ENCODE data around the gene NHP2. TPM values are rescaled to one million over a fixed set of nuclear protein-coding genes. Genes with fewer than 3 reads are reported as not detected.

The NHP2 gene
- total RNA-seq, 4 donors from 2014 or later: 139 to 290 (median 159) TPM

GRCh38 chr5:178104492-178104891 is 49.2 kb downstream of the NHP2 start:
- WGBS, 2 donors: 51 to 63% methylated on average over 5 of the region's 5 CpGs
- Histone ChIP-seq H3K4me3 (no peak overlapping the region), H3K4me1 (no peaks in the 10 kb centered on the region), H3K36me3 (no peaks in the 10 kb centered on the region), H3K9me3 (no peaks in the 10 kb centered on the region), H3K27me3 (peaks cover 0 to 15% of the 10 kb centered on the region in 2 donors), H3K27ac (no peak overlapping the region)
- TF ChIP-seq CTCF (IDR thresholded peaks at IDR 0.05) (no peak), POLR2A (IDR thresholded peaks at IDR 0.05) (no peak), EP300 (IDR thresholded peaks at IDR 0.05) (no peak)
- no peak for DNase-seq (ENCODE audit: low spot score in 2 of 2)

- no peak overlapping the region for H3K4me3 ChIP-seq
- no peaks in the 10 kb centered on the region for H3K4me1 ChIP-seq
- no peaks in the 10 kb centered on the region for H3K36me3 ChIP-seq
- no peak overlapping the region for H3K27ac ChIP-seq
- H3K9me3 ChIP-seq: no peaks in the 10 kb centered on the region
- TF ChIP-seq POLR2A (IDR thresholded peaks at IDR 0.05): no peak
- no peak for TF ChIP-seq CTCF (IDR thresholded peaks at IDR 0.05)
- no peak for TF ChIP-seq EP300 (IDR thresholded peaks at IDR 0.05)
- DNase-seq (ENCODE audit: low spot score in 2 of 2): no peak
- H3K27me3 ChIP-seq: peaks cover 0 to 15% of the 10 kb centered on the region in 2 donors
- WGBS, 2 donors: 79 to 84% methylated on average over 12 of the region's 12 CpGs
These were observed 50.1 kb downstream of the NHP2 start for GRCh38 chr5:178103612-178104011.

Other genes with a start within 250 kb of the NHP2 start
- not detected for gene PROP1, start 157.6 kb downstream of the NHP2 start, total RNA-seq
- 1 to 10 TPM in 1 of 4 donors, under 1 TPM in 3; 0.84 to 1.3 (median 0.94) TPM for gene N4BP3, start 40.4 kb downstream of the NHP2 start, total RNA-seq
- gene RMND5B, start 22.9 kb downstream of the NHP2 start, total RNA-seq: 10 to 100 TPM; 43.1 to 58.8 (median 53.0) TPM
- not detected for gene GMCL2, start 33.5 kb upstream of the NHP2 start, total RNA-seq
- 100 to 1,000 TPM in 3 of 4 donors, 10 to 100 TPM in 1; 92.0 to 135 (median 122) TPM for gene HNRNPAB, start 50.6 kb upstream of the NHP2 start, total RNA-seq
- gene PHYKPL, start 78.9 kb upstream of the NHP2 start, total RNA-seq: 100 to 1,000 TPM in 2 of 4 donors, 10 to 100 TPM in 2; 77.2 to 121 (median 97.1) TPM

Data from tibial nerve (tissue), 4 donors.